Measurements from ENCODE around the gene CPNE4. TPM values are rescaled to one million over a fixed set of nuclear protein-coding genes. Genes with fewer than 3 reads are reported as not detected.
"Not testable (repeated sequence)": the region's sequence is repeated elsewhere in the genome, so short reads cannot be mapped to it uniquely, and the experiment has no call there.

Gene CPNE4
- total RNA-seq, 1 donor from 2014 or later: not detected

DNA sequence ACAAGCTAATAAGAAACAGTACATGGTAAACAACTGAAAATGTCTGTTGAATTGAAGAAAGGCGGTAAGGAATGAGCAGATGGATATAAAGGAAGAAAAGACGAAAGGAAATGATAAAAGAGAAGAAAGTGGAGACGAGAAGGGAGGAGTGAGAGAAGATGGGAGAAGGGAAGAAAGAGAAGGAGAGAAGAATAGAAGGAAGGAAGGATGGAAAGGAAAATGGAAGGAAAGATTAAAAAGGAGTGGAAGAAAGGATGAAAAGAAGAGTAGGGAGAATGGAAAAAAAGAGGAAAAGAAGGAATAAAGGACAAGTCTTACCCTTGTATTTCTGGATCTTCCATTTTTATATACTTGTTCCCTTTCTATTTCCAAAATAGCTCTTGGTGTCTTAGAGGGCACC is 17.7 kb downstream of the CPNE4 start:
- intact Hi-C loops (cut with micrococcal nuclease): no loop called here

DNA sequence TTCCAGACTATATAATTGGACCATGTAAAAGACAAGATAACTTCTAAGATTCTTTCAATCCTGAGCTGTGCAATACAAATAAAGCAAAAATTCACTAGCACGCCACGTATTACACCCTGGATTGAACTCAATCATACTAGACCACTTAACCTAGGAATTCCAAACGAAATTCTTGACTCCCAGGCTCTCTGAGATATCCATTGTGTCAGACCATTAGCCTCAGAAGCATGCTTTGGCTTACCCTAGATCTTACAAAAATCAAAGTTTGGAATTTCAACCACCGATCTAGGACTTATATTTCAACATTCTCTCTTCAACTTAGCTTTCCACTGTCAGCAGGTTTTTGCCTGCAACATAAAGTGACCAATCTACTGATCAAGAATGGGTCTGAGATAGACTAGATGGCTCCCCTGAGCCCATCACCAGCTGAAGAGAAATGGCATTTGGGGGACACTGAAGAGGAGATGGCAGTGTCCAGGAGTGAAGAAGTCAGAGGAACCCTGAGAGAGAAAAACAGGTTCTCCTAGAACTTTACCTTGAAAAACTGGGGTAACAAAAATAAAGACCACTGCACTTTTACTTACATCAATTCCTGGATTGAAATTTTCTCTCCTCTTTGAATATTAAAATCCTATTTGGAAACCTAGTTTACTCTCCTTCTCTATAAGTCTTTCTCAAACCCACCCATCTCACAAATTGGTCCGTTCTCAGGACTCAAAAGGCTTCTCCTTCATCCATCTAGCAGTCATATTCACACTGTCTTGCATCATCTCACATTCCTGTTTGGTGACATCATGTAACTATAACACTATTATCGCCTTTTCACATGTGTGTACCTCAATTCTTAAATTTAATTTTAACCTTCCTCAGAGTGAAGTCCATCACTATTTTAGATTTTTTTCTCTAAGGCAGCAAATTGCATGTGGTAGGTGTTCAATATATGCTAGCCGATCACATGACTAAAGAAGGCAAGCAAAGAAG is 18.5 kb downstream of the CPNE4 start:
- intact Hi-C loops (cut with micrococcal nuclease): no loop called here

GRCh38 chr3:132014105-132014504 is 20.7 kb downstream of the CPNE4 start:
- intact Hi-C loops (cut with micrococcal nuclease): no loop called here

GRCh38 chr3:132009241-132009640 is 25.6 kb downstream of the CPNE4 start:
- intact Hi-C loops (cut with micrococcal nuclease): no loop called here

- intact Hi-C loops (cut with micrococcal nuclease): no loop called here
Measured at GRCh38 chr3:132008837-132009236, 26.0 kb downstream of the CPNE4 start.

GRCh38 chr3:132007617-132008016 is 27.2 kb downstream of the CPNE4 start:
- intact Hi-C loops (cut with micrococcal nuclease): no loop called here

GRCh38 chr3:132006605-132007204 is 28.1 kb downstream of the CPNE4 start:
- intact Hi-C loops (cut with micrococcal nuclease): no loop called here

- intact Hi-C loops (cut with micrococcal nuclease): no loop called here
Measured at GRCh38 chr3:132004571-132004970, 30.2 kb downstream of the CPNE4 start.

GRCh38 chr3:132003685-132004084 is 31.1 kb downstream of the CPNE4 start:
- intact Hi-C loops (cut with micrococcal nuclease): no loop called here

DNA sequence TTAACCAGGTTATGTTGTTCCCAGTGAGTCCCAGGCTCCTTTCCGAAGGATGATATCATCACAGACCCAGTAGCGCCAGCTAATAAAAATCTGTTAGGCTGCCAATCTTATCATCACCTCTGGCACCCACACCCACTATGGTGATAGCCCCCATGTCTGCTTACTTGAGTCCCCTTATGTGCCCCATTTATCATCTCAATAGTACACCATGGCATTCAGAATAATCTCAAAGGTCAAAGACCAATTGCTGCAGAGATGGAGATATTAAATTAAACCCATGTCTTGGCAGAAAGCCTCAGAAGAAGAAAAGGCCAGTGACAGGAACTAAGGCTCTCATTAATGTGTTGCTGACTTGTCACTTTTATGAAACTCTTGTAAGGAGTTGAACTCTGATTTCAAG is 32.8 kb downstream of the CPNE4 start:
- intact Hi-C loops (cut with micrococcal nuclease): no loop called here

GRCh38 chr3:132001036-132001435 is 33.8 kb downstream of the CPNE4 start:
- intact Hi-C loops (cut with micrococcal nuclease): no loop called here

- intact Hi-C loops (cut with micrococcal nuclease): no loop called here
Measured at GRCh38 chr3:131998027-131998426, 36.8 kb downstream of the CPNE4 start.

- intact Hi-C loops (cut with micrococcal nuclease): no loop called here
Measured at GRCh38 chr3:131995891-131996290, 38.9 kb downstream of the CPNE4 start.

- intact Hi-C loops (cut with micrococcal nuclease): no loop called here
Measured at GRCh38 chr3:131989318-131989717, 45.5 kb downstream of the CPNE4 start.

DNA sequence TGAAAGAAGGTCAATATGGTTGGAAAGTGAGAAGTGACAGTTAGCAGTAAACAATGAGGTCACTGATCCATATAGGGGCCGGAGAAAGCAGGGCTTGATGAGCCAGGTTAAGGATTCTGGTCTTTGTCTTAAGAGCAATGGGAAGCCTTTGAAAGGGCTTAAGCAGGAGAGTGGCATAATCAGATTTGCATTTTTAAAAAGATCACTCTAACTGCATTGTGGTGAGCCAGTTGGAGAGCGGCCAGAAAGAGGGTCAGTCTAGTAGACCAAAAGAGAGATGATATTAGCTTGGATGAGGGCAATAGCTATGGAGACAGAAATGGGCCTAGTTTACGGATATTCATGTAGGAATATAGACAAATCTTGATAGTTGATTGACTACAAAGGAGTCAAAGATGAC is 46.6 kb downstream of the CPNE4 start:
- intact Hi-C loops (cut with micrococcal nuclease): no loop called here

- intact Hi-C loops (cut with micrococcal nuclease): no loop called here
Measured at GRCh38 chr3:131983689-131984088, 51.1 kb downstream of the CPNE4 start.

DNA sequence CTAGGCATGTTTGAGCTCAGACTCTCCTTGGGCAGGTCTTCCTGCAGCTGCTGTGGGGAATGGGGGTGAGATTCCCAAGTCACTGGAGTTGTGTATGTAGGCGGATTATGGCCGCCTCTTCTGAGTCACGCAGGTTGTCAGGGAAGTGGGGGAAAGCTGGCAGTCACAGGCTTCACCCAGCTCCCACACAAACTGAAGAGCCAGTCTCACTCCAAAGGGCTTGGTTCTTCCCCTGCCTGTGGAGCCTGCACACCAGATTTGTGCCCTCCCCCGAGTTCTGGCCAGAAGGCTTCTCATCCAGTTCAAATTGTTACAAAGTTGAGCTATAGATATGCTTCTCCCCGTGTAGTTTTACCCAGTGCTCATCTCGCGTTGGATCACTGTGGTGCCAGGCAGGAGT is 53.5 kb downstream of the CPNE4 start:
- intact Hi-C loops (cut with micrococcal nuclease): no loop called here

DNA sequence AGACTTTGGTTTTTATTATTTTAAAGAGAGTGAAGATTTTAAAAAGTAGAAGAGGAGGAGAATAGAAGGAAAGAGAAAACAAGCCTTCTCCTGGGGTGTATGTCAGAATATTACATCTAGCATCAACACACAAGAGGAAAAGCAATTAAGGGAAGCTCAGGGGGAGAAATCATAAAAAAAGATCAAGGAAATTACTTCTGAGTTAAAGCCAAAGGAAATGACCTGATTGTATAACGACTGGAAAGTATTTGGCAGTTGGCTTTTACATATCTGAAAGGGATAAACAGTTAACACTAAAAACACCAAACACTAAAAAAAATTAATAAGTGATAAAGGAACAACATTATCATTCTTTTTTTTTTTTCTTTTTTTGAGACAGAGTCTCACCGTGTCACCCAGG is 58.4 kb downstream of the CPNE4 start:
- intact Hi-C loops (cut with micrococcal nuclease): no loop called here

GRCh38 chr3:131975047-131975446 is 59.8 kb downstream of the CPNE4 start:
- intact Hi-C loops (cut with micrococcal nuclease): no loop called here

DNA sequence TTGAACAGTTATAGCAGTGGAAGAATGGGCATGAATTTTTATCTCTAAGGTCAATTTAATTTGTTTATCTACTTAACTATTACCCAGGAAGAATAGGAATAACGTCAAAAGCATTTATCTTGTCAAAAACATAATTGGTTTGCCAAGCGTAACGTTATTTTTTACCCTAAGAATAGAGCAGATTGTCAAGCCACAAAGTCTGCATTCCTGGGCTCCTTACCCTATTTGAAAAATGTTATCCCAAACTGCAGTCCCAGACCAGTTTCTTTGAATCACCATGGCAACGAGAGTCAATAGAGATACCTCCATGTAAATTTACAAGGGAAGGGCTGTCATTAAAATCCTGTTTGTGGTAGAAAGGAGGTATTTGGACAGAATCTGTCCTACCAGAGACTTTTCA is 61.1 kb downstream of the CPNE4 start:
- intact Hi-C loops (cut with micrococcal nuclease): no loop called here

- intact Hi-C loops (cut with micrococcal nuclease): no loop called here
Measured at GRCh38 chr3:131972550-131972949, 62.3 kb downstream of the CPNE4 start.

- intact Hi-C loops (cut with micrococcal nuclease): no loop called here
Measured at GRCh38 chr3:131972091-131972490, 62.7 kb downstream of the CPNE4 start.

- intact Hi-C loops (cut with micrococcal nuclease): not testable (repeated sequence)
Measured at GRCh38 chr3:131963442-131963841, 71.4 kb downstream of the CPNE4 start.
